ENCODE data around the gene SAP30.

SAP30 gene

GRCh38 chr4:173413036-173413435, 42.3 kb downstream of the SAP30 start:
- no peak for DNase-seq (ENCODE audit: low read depth in 1 of 2, low spot score in 1 of 2)

GRCh38 chr4:173414456-173414855, 43.7 kb downstream of the SAP30 start:
- DNase-seq (ENCODE audit: low read depth in 1 of 2, low spot score in 1 of 2), result no peak

GRCh38 chr4:173415092-173415491, 44.3 kb downstream of the SAP30 start:
- DNase-seq (ENCODE audit: low read depth in 1 of 2, low spot score in 1 of 2), result no peak

GRCh38 chr4:173415885-173416653, 45.3 kb downstream of the SAP30 start:
- DNase-seq (ENCODE audit: low read depth in 1 of 2, low spot score in 1 of 2), result no peak

GRCh38 chr4:173417833-173418232, 47.1 kb downstream of the SAP30 start:
- no peak for DNase-seq (ENCODE audit: low read depth in 1 of 2, low spot score in 1 of 2)

- no peak for DNase-seq (ENCODE audit: low read depth in 1 of 2, low spot score in 1 of 2)
These were observed 47.9 kb downstream of the SAP30 start for GRCh38 chr4:173418639-173419038.

GRCh38 chr4:173420324-173420752, 49.6 kb downstream of the SAP30 start:
- no peak for DNase-seq (ENCODE audit: low read depth in 1 of 2, low spot score in 1 of 2)

- DNase-seq (ENCODE audit: low read depth in 1 of 2, low spot score in 1 of 2), result no peak
These were observed 50.0 kb downstream of the SAP30 start for GRCh38 chr4:173420801-173421200.

GRCh38 chr4:173424899-173425805, 54.4 kb downstream of the SAP30 start:
- DNase-seq (ENCODE audit: low read depth in 1 of 2, low spot score in 1 of 2), result no peak

- DNase-seq (ENCODE audit: low read depth in 1 of 2, low spot score in 1 of 2), result no peak
These were observed 55.3 kb downstream of the SAP30 start for GRCh38 chr4:173426064-173426463.

Measured in activated CD4-positive, alpha-beta T cell treated with anti-CD3 and anti-CD28 coated beads, Interleukin-2, amount 50 U/mL, for 24 hours (primary cell).